Fibroblast of the conjunctiva (primary cell): ENCODE results near the gene NT5DC4.

ENCODE experiments used
- DNase-seq: peaks from one replicate; pipeline ENCODE4 v3.0.0-alpha.2; 2010; ENCODE audit warnings: low read depth

NT5DC4 gene

DNA sequence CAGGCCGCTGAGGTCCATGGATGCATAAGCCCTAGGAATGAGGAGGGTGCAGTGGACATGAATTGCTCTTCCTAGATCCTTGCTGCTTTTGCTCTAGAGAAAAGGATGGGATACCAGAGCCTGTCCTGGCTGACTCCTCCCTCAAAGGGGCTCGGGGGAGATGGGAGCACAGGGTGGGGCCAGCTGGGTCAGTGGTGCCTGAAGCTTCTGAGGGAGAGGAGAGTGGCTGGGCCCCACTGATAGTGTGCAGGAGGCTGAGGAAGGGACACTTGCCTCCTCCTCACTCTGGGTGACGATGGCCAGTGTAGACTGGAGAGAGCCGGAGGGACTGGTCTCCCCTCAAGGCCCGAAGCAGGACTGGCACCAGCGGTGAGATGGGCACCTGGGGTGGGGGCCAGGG is at the start of gene NT5DC4:
Gene NT5DC4, plus strand, starts transcription at position 236 of the 400 bp plus-strand sequence. Its CDS starts 60 bp downstream, at position 296.
- DNase-seq, result no peak

- no peak for DNase-seq
Observed at GRCh38 chr2:112671801-112672200, 49.0 kb upstream of the NT5DC4 start.

DNA sequence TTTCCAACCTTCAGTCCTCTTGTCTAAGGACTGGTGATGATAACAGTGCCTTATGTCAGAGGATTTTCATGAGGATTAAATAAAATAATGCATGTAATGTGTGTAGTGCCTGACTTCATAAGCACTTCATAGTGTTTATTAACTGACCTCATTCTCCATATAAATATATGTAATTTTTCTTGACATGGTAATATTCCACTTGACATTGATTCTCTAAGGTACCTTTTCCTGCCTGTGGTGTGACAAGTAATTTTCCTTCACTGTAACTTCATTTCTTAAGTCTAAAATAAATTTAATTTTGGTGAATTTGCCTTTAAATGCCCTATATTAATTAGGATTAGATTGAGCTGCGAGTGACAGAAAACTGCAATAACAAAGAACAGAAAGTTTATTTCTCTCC is 47.8 kb upstream of the NT5DC4 start:
- DNase-seq, result no peak

GRCh38 chr2:112674229-112674628 is 46.6 kb upstream of the NT5DC4 start:
- DNase-seq, result no peak

- no peak for DNase-seq
Observed at GRCh38 chr2:112679484-112679883, 41.3 kb upstream of the NT5DC4 start.

DNA sequence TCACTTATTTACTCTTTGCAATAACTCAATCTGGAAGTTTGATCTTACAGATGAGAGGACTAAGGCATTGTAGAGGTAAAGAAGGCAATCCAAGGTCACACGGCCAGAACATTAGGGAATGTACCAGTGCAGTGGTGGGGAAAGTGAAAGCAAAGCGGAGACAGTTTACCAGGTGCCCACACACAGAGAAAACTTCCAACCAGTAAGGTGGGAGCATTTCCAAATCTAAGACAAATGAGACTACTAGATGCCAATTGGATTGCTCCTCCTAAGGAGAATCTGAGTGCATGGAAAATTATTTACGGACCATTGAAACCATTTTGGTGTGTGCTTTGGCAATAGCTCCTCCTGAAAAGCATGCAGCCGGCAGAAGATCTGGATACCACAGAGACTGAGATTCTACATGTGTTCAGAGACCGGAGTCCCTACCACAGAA is 40.1 kb upstream of the NT5DC4 start:
- DNase-seq, result no peak

DNA sequence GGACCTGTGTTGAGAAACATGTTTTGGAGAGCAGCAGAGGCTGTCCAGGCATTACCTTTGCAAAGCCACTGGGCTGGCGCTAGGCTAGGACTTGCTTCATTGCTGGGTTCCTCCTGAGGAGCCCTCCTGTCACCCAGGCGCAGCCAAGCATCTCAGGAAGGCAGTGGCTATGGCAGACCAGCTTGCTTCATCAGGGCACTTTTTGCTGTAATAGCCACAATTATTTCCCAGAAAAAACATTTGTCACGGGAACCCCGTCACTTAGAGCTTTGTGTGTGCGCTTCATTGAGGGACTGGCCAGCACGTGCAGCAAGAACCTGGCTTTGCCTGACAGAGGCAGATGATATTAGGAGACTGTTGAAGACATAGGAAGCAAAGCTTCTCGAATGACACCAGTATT is 38.7 kb upstream of the NT5DC4 start:
- DNase-seq, result no peak

GRCh38 chr2:112683550-112684414 is 37.0 kb upstream of the NT5DC4 start:
- no peak for DNase-seq

GRCh38 chr2:112684415-112684775 is 36.4 kb upstream of the NT5DC4 start:
- no peak for DNase-seq

GRCh38 chr2:112685271-112685884 is 35.4 kb upstream of the NT5DC4 start:
- DNase-seq, result no peak

- DNase-seq, result no peak
Observed at GRCh38 chr2:112686348-112687217, 34.2 kb upstream of the NT5DC4 start.

- no peak for DNase-seq
Observed at GRCh38 chr2:112687522-112687921, 33.3 kb upstream of the NT5DC4 start.

- DNase-seq, result no peak
Observed at GRCh38 chr2:112688086-112688880, 32.5 kb upstream of the NT5DC4 start.

GRCh38 chr2:112690853-112691401 is 29.9 kb upstream of the NT5DC4 start:
- peak; percentile 24 for DNase-seq

GRCh38 chr2:112691881-112692281 is 28.9 kb upstream of the NT5DC4 start:
- DNase-seq, result no peak

- peak; percentile 91 for DNase-seq
Observed at GRCh38 chr2:112692495-112692911, 28.3 kb upstream of the NT5DC4 start.

DNA sequence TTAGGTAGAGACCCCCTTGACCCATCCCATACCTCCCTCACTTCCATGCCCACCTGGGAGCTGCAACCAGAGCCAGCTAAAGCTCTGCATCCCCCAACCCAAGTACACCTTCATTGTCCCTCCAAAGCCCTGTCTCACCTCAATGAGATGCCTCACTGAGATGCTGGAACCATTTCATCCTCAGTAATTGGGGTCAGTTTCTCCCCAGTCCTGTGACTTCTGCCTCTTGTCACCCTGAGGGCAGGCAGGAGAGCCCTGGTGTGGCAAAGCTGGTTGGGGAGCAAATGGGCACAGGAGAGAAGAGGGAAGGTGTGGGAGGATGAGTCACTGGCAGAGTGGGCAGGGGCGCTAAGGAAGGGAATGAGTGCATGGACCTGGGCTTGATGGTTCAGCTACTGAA is 27.9 kb upstream of the NT5DC4 start:
- DNase-seq, result no peak

DNA sequence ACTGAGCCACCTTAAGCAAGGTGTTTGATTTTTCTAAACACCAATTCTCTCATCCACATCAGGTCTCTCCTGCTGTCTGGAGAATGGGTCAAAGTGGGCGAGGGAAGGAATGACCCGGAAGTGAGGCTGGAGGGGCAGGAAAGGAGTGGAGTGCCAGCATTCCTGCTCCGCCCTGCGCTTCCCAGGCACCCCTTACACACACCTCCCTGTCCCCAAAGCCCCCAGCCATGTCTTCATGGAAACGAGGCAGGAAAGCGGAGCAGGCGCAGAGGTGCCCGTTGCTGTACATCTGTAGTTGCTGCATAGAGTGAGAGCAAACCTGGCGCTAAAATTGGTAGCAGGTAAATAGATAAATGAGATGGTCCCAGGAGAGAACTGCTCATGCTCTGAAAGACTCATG is 27.2 kb upstream of the NT5DC4 start:
- DNase-seq, result no peak

DNA sequence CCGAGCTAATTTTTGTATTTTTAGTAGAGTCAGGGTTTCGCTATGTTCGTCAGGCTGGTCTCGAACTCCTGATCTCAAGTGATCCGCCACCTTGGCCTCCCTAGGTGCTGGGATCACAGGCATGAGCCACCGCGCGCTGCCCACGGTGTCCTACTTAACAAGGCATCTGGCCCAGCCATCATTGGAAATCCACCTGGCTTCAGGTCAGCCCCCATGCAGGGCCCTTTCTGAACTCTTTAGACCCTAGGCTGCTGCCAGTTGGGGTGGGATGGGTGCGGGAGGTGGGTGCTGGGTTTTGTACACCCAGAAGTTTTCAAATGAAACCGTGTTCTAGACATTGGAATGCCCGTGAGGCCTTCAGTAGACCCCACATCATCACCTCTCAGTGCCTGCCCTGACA is 26.6 kb upstream of the NT5DC4 start:
- DNase-seq, result no peak

GRCh38 chr2:112698834-112699515 is 21.8 kb upstream of the NT5DC4 start:
- DNase-seq, result no peak
